HepG2 (cell line): ENCODE measurements around the gene AVPR2. TPM values are rescaled to one million over a fixed set of nuclear protein-coding genes. Genes with fewer than 3 reads are reported as not detected.

ENCODE experiments used
- ATF7 ChIP-seq, 2 experiments: fragments of 450-650 bp in 1 of 2; sonication (generic) in 1 of 2; formaldehyde crosslinking in 1 of 2; IDR thresholded peaks; 2 replicates each; pipeline versions ENCODE4 v1.4.0 to v1.6.1; 2016 to 2020; ENCODE audit warnings: antibody characterized with exemption in 1 of 2, mild to moderate bottlenecking in 1 of 2, missing genetic modification reagents in 1 of 2
- DR1 ChIP-seq: sonication (generic); formaldehyde crosslinking; IDR thresholded peaks from 2 replicates; pipeline ENCODE4 v1.8.0; 2021; ENCODE audit warnings: mild to moderate bottlenecking, missing genetic modification reagents, inconsistent platforms
- HNF4G ChIP-seq, 2 experiments: sonication (generic) in 1 of 2; formaldehyde crosslinking in 1 of 2; IDR thresholded peaks; 2 replicates each; pipeline versions ENCODE4 v1.4.0 to v1.6.1; 2011 to 2020; ENCODE audit warnings: borderline replicate concordance in 2 of 2, low read depth in 2 of 2, mild to moderate bottlenecking in 2 of 2, low read length in 1 of 2, missing genetic modification reagents in 1 of 2, moderate library complexity in 1 of 2
- KLF9 ChIP-seq: IDR thresholded peaks from 2 replicates; pipeline ENCODE4 v1.6.1; 2016; ENCODE audit warnings: low read depth
- MAF1 ChIP-seq: sonication (generic); formaldehyde crosslinking; IDR thresholded peaks from 2 replicates; pipeline ENCODE4 v1.5.0; 2020; ENCODE audit warnings: missing genetic modification reagents, borderline replicate concordance
- MAX ChIP-seq: IDR thresholded peaks from 2 replicates; pipeline ENCODE4 v1.6.1; 2012; ENCODE audit warnings: inconsistent platforms
- MED1 ChIP-seq: sonication (generic); formaldehyde crosslinking; IDR thresholded peaks from 2 replicates; pipeline ENCODE4 v1.4.0; 2020; ENCODE audit warnings: missing genetic modification reagents
- MLX ChIP-seq: IDR thresholded peaks from 2 replicates; pipeline ENCODE4 v1.6.1; 2016
- PAXIP1 ChIP-seq: sonication (generic); formaldehyde crosslinking; conservative IDR thresholded peaks from 2 replicates; pipeline ENCODE4 v1.4.0; 2020; ENCODE audit warnings: mild to moderate bottlenecking, missing genetic modification reagents, moderate library complexity
- PCBP1 ChIP-seq: fragments of 200-400 bp; formaldehyde crosslinking; IDR thresholded peaks from 2 replicates; pipeline ENCODE4 v1.6.1; 2017; ENCODE audit warnings: mild to moderate bottlenecking, low read depth, low read length, borderline replicate concordance
- POLR2AphosphoS2 ChIP-seq: IDR thresholded peaks from 2 replicates; pipeline ENCODE4 v1.6.1; 2011; ENCODE audit warnings: low read depth, low read length, improper control_type of control experiment
- PTBP1 ChIP-seq: fragments of 200-400 bp; formaldehyde crosslinking; IDR thresholded peaks from 2 replicates; pipeline ENCODE4 v1.6.1; 2018; ENCODE audit warnings: low read length, low read depth; ENCODE audit not compliant: poor library complexity, severe bottlenecking
- RXRA ChIP-seq: sonication (generic); formaldehyde crosslinking; IDR thresholded peaks from 2 replicates; pipeline ENCODE4 v1.5.1; 2020; ENCODE audit warnings: missing genetic modification reagents
- TBX2 ChIP-seq: sonication (generic); formaldehyde crosslinking; IDR thresholded peaks from 2 replicates; pipeline ENCODE4 v1.5.0; 2020; ENCODE audit warnings: missing genetic modification reagents, mild to moderate bottlenecking, borderline replicate concordance
- TEAD3 ChIP-seq: optimal IDR thresholded peaks from 2 replicates; pipeline ENCODE3; 2016; ENCODE audit warnings: borderline replicate concordance
- ZBTB2 ChIP-seq: sonication (generic); formaldehyde crosslinking; IDR thresholded peaks from 2 replicates; pipeline ENCODE4 v1.8.0; 2022; ENCODE audit warnings: low read depth, missing genetic modification reagents
- ZBTB7B ChIP-seq: sonication (generic); formaldehyde crosslinking; IDR thresholded peaks from 2 replicates; pipeline ENCODE4 v1.4.0; 2020; ENCODE audit warnings: missing genetic modification reagents
- ZNF530 ChIP-seq: sonication (generic); formaldehyde crosslinking; IDR thresholded peaks from 2 replicates; pipeline ENCODE4 v1.5.0; 2020; ENCODE audit warnings: low read depth, mild to moderate bottlenecking, missing genetic modification reagents
- ZNF7 ChIP-seq: IDR thresholded peaks from 2 replicates; pipeline ENCODE4 v1.6.1; 2016; ENCODE audit warnings: missing biosample characterization, missing genetic modification reagents
- ZNF746 ChIP-seq: sonication (generic); formaldehyde crosslinking; IDR thresholded peaks from 2 replicates; pipeline ENCODE4 v1.8.0; 2022; ENCODE audit warnings: mild to moderate bottlenecking, missing genetic modification reagents
- ZNF766 ChIP-seq: sonication (generic); formaldehyde crosslinking; IDR thresholded peaks from 2 replicates; pipeline ENCODE4 v1.5.0; 2020; ENCODE audit warnings: missing genetic modification reagents, borderline replicate concordance
- polyA plus RNA-seq, 8 experiments: library from polyadenylated mRNA; depleted of rRNA in 3 of 8; stranded (reverse) in 7 of 8; unstranded in 1 of 8; fragments of >200 nt; fragmentation: Illumina TruSeq in 4 of 8; extraction: Trizol in 4 of 8; gene quantifications; 2 replicates each; pipeline versions ENCODE4 v1.2.1 to v1.2.3, GENCODE V29; 2011 to 2016; ENCODE audit warnings: low read depth in 4 of 8, missing spikeins in 1 of 8, mixed read lengths in 1 of 8; ENCODE audit not compliant: insufficient read depth in 1 of 8
- total RNA-seq, 5 experiments: library from RNA; depleted of rRNA; stranded (reverse); fragments of >200 nt; fragmentation: Illumina TruSeq; extraction: Trizol; gene quantifications; 2 replicates each; pipeline ENCODE4 v1.2.3, GENCODE V29; 2016; ENCODE audit warnings: low read depth in 1 of 5
- TF ChIP-seq, protein P1 (sequence below): sonication (generic); formaldehyde crosslinking; IDR thresholded peaks from 2 replicates; pipeline ENCODE4 v1.4.0; 2020; ENCODE audit warnings: missing genetic modification reagents, borderline replicate concordance

AVPR2 gene
- total and polyA plus RNA-seq, 2 of the 13 experiments (the other 11 are each of a cell fraction or from before 2014, with no cell fraction given): not detected

DNA sequence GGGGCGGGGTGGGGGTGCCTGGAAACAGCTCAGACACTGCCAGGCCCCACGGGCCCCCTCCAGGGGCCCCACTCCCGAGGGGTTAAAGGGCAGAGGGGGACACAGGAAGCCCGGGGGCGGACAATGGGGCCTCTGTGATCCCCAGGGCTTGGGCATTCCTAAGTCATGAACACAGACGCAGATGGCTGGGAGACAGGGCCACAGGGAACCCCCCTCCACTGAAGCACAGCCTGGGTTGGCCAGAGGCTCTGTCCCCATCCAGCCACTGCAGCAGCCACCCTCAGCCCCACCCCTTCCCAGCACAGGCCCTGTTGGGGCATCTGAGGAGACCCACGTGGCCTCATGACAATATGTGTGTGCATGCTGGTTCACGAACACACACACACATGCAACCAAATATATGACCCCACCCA lies 22.4 kb upstream of the AVPR2 start (continued):
- TF ChIP-seq PAXIP1 (CRISPR knock-in tag) (peak; percentile 77), MLX (no peak), ZNF7 (no peak), ATF7 (IDR thresholded peaks at IDR 0.05) (no peak), ATF7 (CRISPR knock-in tag; IDR thresholded peaks at IDR 0.05) (no peak), ZBTB7B (CRISPR knock-in tag) (no peak; the same call in 1 of the 2 replicates), ZBTB2 (no peak), TEAD3 (CRISPR knock-in tag) (peak; percentile 27), PTBP1 (peak; percentile 96), HNF4G (IDR thresholded peaks at IDR 0.05; ENCODE audit: borderline replicate concordance, low read depth, low read length) (peak; percentile 59; the same call in 1 of the 2 replicates), HNF4G (CRISPR knock-in tag; IDR thresholded peaks at IDR 0.05; ENCODE audit: borderline replicate concordance, low read depth) (no peak), ZNF530 (CRISPR knock-in tag) (no peak), ZNF766 (CRISPR knock-in tag) (no peak), POLR2AphosphoS2 (no peak), MED1 (CRISPR knock-in tag) (0 out of 2 replicates have a peak, but pooled peaks have one; percentile 25), KLF9 (CRISPR knock-in tag) (no peak), DR1 (CRISPR knock-in tag) (0 out of 2 replicates have a peak, but pooled peaks have one; percentile 31), TBX2 (CRISPR knock-in tag) (peak; percentile 43; the same call in 1 of the 2 replicates), MAF1 (CRISPR knock-in tag) (no peak), RXRA (peak; percentile 87), PCBP1 (0 out of 2 replicates have a peak, but pooled peaks have one; percentile 78), ZNF746 (CRISPR knock-in tag) (peak; percentile 34), MAX (peak; percentile 61; the same call in 1 of the 2 replicates)
- TF ChIP-seq, protein P1, sequence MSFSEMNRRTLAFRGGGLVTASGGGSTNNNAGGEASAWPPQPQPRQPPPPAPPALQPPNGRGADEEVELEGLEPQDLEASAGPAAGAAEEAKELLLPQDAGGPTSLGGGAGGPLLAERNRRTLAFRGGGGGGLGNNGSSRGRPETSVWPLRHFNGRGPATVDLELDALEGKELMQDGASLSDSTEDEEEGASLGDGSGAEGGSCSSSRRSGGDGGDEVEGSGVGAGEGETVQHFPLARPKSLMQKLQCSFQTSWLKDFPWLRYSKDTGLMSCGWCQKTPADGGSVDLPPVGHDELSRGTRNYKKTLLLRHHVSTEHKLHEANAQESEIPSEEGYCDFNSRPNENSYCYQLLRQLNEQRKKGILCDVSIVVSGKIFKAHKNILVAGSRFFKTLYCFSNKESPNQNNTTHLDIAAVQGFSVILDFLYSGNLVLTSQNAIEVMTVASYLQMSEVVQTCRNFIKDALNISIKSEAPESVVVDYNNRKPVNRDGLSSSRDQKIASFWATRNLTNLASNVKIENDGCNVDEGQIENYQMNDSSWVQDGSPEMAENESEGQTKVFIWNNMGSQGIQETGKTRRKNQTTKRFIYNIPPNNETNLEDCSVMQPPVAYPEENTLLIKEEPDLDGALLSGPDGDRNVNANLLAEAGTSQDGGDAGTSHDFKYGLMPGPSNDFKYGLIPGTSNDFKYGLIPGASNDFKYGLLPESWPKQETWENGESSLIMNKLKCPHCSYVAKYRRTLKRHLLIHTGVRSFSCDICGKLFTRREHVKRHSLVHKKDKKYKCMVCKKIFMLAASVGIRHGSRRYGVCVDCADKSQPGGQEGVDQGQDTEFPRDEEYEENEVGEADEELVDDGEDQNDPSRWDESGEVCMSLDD (CRISPR knock-in tag): peak; percentile 89; the same call in 1 of the 2 replicates
